Upper lobe of left lung (tissue), 4 donors: Measurements from ENCODE around the gene DPP3.

ENCODE experiments used
- CTCF ChIP-seq, 6 experiments: fragments of 450-650 bp in 4 of 6; fragments of 200-600 bp in 2 of 6; sonication (generic) in 2 of 6; IDR thresholded peaks; one replicate each; pipeline ENCODE4 v1.5.1; 2016 to 2019; ENCODE audit warnings: antibody characterized with exemption in 6 of 6
- EP300 ChIP-seq, 4 donors: sonication (generic); formaldehyde crosslinking; IDR thresholded peaks; one replicate each; pipeline ENCODE4 v1.5.1; 2017; ENCODE audit warnings: antibody characterized with exemption in 4 of 4, control low read depth in 2 of 4
- POLR2A ChIP-seq, 4 donors: fragments of 450-650 bp; IDR thresholded peaks; one replicate each; pipeline ENCODE4 v1.5.1; 2016 to 2017; ENCODE audit warnings: antibody characterized with exemption in 4 of 4, mild to moderate bottlenecking in 2 of 4
- POLR2AphosphoS5 ChIP-seq, 2 donors: sonication (generic); formaldehyde crosslinking; IDR thresholded peaks; one replicate each; pipeline ENCODE4 v1.5.1; 2017; ENCODE audit warnings: antibody characterized with exemption in 2 of 2

GRCh38 chr11:66541892-66542291 lies 61.7 kb downstream of the DPP3 start:
- TF ChIP-seq CTCF (IDR thresholded peaks at IDR 0.05), result no peak
- TF ChIP-seq POLR2A (IDR thresholded peaks at IDR 0.05), result no peak
- TF ChIP-seq EP300 (IDR thresholded peaks at IDR 0.05), result no peak
- TF ChIP-seq POLR2AphosphoS5 (IDR thresholded peaks at IDR 0.05), result no peak
